HG02885 (cell line): ENCODE measurements around the gene TMEM117.
A peak's percentile ranks its signal among the peaks of the same experiment; 100 is the strongest.

ENCODE experiments used
- ATAC-seq: cut with Tn5 transposase; IDR thresholded peaks from one replicate; pipeline ENCODE4 v1.9.1; 2021; ENCODE audit warnings: mild to moderate bottlenecking; ENCODE audit not compliant: unreplicated experiment, poor library complexity

Gene TMEM117

GRCh38 chr12:44059476-44059875, 223.6 kb downstream of the TMEM117 start:
- ATAC-seq = no peak

- ATAC-seq = no peak
Observed at GRCh38 chr12:44063671-44064070, 227.8 kb downstream of the TMEM117 start.

- no peak for ATAC-seq
Observed at GRCh38 chr12:44076871-44077270, 241.0 kb downstream of the TMEM117 start.

GRCh38 chr12:44077294-44077693, 241.4 kb downstream of the TMEM117 start:
- ATAC-seq = no peak

GRCh38 chr12:44078273-44078672, 242.4 kb downstream of the TMEM117 start:
- no peak for ATAC-seq

GRCh38 chr12:44088647-44089046, 252.8 kb downstream of the TMEM117 start:
- no peak for ATAC-seq

- ATAC-seq = no peak
Observed at GRCh38 chr12:44091948-44092606, 256.2 kb downstream of the TMEM117 start.

GRCh38 chr12:44098786-44099185, 262.9 kb downstream of the TMEM117 start:
- ATAC-seq = no peak

GRCh38 chr12:44099486-44099885, 263.6 kb downstream of the TMEM117 start:
- ATAC-seq = no peak

- ATAC-seq = no peak
Observed at GRCh38 chr12:44100264-44100663, 264.4 kb downstream of the TMEM117 start.

- ATAC-seq = no peak
Observed at GRCh38 chr12:44101475-44101874, 265.6 kb downstream of the TMEM117 start.

- ATAC-seq = no peak
Observed at GRCh38 chr12:44114906-44115305, 279.0 kb downstream of the TMEM117 start.

GRCh38 chr12:44117337-44117736, 281.5 kb downstream of the TMEM117 start:
- no peak for ATAC-seq

- ATAC-seq = no peak
Observed at GRCh38 chr12:44118946-44119345, 283.1 kb downstream of the TMEM117 start.

- ATAC-seq = no peak
Observed at GRCh38 chr12:44126806-44127205, 290.9 kb downstream of the TMEM117 start.

GRCh38 chr12:44127966-44128710, 292.3 kb downstream of the TMEM117 start:
- no peak for ATAC-seq

- no peak for ATAC-seq
Observed at GRCh38 chr12:44143175-44143574, 307.3 kb downstream of the TMEM117 start.

GRCh38 chr12:44148936-44149335, 313.1 kb downstream of the TMEM117 start:
- no peak for ATAC-seq

GRCh38 chr12:44154128-44154527, 318.2 kb downstream of the TMEM117 start:
- ATAC-seq = no peak

GRCh38 chr12:44155358-44155757, 319.5 kb downstream of the TMEM117 start:
- no peak for ATAC-seq

GRCh38 chr12:44157359-44157758, 321.5 kb downstream of the TMEM117 start:
- peak; percentile 94 for ATAC-seq

- ATAC-seq = no peak
Observed at GRCh38 chr12:44158746-44159145, 322.9 kb downstream of the TMEM117 start.
